ENCODE measurements around the gene TSTD2.
"Not testable (repeated sequence)": the region's sequence is repeated elsewhere in the genome, so short reads cannot be mapped to it uniquely, and the experiment has no call there.

The TSTD2 gene

GRCh38 chr9:97584778-97585177 lies 48.4 kb downstream of the TSTD2 start:
- DNase-seq: not testable (repeated sequence)

DNA sequence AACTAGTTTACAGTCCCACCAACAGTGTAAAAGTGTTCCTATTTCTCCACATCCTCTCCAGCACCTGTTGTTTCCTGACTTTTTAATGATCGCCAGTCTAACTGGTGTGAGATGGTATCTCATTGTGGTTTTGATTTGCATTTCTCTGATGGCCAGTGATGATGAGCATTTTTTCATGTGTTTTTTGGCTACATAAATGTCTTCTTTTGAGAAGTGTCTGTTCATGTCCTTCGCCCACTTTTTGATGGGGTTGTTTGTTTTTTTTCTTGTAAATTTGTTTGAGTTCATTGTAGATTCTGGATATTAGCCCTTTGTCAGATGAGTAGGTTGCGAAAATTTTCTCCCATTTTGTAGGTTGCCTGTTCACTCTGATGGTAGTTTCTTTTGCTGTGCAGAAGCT lies 51.6 kb downstream of the TSTD2 start:
- DNase-seq: not testable (repeated sequence)

DNA sequence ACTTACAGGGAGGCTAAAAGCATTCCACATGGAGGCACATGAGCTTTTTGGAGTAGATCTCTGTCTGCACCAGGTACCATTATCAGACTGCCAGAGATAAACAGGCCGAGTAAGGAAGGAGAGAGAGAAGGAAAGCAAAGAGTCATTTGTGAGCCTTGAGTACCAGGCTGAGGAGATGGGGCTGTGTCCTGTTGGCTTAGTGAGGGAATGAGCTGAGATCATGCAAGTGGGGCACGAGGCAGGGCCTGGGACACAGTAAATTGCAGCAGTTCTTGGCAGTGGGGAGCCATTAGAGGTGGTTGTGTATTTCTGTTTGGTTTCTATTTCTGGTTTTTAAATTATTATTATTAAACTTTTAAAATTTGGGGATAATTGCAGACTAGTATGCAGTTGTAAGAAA lies 53.3 kb downstream of the TSTD2 start:
- DNase-seq: no peak

GRCh38 chr9:97578846-97579245 lies 54.3 kb downstream of the TSTD2 start:
- no peak for DNase-seq

- no peak for DNase-seq
These were observed 56.1 kb downstream of the TSTD2 start for GRCh38 chr9:97577051-97577450.

GRCh38 chr9:97575673-97576200 lies 57.4 kb downstream of the TSTD2 start:
- no peak for DNase-seq

GRCh38 chr9:97574921-97575672 lies 58.1 kb downstream of the TSTD2 start:
- not testable (repeated sequence) for DNase-seq

GRCh38 chr9:97574101-97574571 lies 59.0 kb downstream of the TSTD2 start:
- not testable (repeated sequence) for DNase-seq

GRCh38 chr9:97573482-97574073 lies 59.6 kb downstream of the TSTD2 start:
- no peak for DNase-seq

DNA sequence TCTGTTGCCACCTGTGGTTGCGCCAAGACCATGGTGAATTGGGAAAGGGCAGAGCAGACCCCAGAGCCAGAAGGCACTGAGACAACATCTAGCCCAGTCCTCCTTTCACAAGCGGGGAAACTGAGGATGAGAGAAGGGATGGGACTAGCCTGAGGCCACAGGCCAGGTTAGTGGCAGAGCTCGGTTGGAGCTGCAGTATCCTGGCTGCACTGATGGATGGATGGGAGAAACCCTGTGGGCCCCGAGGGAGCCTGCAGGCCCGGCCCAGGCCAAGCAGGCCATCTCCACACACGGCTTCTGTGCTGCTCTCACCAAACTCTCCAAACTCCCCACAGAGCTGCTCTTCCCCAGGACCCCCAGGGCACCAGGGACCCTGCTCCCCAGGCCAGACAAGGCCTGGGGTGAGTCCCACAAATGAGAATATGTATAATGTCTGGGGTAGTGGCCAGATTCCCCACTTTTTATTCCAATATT lies 60.2 kb downstream of the TSTD2 start:
- DNase-seq: no peak

DNA sequence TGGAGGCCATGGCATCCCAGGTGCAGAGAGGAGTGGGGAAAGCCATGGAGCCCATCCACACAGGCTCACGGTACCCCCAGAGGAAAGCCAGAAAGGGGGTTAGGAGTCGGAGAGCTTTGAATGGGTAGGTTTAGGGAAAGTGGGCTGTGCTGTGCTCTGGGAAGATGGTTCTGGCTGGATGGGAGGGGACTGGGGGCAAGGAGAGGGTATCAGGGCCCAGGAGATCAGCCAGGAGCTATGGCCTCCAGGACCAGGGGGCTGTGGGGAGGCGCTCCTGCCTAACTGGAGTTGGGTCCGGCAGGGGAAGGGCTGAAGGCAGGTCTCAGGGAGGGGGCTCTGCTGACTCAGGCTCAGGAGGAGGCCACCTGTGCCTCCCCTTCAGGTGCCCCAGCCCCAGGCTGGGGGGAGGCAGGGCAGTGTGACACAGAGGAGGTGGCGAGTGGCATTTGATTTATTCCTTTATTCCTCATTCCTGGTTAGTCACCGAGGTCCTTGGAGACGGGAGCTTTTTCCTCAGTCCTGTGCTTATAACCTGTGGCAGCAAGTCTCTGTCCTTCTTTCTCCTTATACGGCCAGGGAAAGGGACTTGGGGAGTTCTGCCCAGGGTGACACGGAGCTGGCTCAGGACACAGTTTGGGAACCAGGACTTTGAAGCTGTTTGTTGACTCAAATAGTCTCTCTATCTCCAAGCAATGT lies 60.8 kb downstream of the TSTD2 start:
- no peak for DNase-seq

DNA sequence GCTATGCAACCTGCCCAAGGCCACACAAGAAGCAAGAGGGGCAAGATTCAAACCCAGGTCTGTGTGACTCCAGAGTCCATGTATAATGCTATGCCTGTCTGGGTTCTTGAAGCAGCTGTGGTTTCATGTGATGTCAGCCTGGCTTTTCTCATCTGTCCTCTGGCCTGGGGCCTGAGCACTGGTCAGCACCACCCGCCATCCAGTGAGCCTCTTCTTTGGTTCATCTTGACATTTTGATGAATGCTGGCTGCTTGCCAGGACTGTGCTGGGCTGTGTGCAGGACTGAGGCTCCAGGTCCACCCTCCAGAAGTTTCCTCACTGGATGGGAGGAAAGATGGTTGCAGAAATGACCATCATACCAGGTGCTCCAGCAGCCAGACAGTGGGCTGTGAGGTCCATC lies 61.5 kb downstream of the TSTD2 start:
- DNase-seq: no peak

GRCh38 chr9:97570899-97571298 lies 62.3 kb downstream of the TSTD2 start:
- DNase-seq: no peak

GRCh38 chr9:97568461-97569275 lies 64.5 kb downstream of the TSTD2 start:
- no peak for DNase-seq

DNA sequence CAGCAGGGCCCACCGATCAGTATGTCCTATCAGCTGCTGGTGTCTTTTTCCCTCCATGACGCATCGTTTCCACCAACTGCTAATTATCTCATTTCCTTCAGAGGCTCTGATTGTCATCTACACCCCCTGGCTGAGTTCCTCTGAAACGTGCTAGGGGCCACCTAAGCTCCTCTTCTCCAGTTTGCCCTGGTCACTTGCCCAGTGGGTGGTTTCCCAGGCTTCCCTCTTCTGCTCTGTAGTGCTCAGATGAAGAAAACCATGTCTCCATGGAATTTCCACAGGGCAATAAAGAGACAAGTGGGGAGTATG lies 65.3 kb downstream of the TSTD2 start:
- DNase-seq: no peak

GRCh38 chr9:97567182-97567893 lies 65.8 kb downstream of the TSTD2 start:
- DNase-seq: no peak

- DNase-seq: no peak
These were observed 67.9 kb downstream of the TSTD2 start for GRCh38 chr9:97565262-97565661.

GRCh38 chr9:97564291-97565175 lies 68.6 kb downstream of the TSTD2 start:
- DNase-seq: no peak

DNA sequence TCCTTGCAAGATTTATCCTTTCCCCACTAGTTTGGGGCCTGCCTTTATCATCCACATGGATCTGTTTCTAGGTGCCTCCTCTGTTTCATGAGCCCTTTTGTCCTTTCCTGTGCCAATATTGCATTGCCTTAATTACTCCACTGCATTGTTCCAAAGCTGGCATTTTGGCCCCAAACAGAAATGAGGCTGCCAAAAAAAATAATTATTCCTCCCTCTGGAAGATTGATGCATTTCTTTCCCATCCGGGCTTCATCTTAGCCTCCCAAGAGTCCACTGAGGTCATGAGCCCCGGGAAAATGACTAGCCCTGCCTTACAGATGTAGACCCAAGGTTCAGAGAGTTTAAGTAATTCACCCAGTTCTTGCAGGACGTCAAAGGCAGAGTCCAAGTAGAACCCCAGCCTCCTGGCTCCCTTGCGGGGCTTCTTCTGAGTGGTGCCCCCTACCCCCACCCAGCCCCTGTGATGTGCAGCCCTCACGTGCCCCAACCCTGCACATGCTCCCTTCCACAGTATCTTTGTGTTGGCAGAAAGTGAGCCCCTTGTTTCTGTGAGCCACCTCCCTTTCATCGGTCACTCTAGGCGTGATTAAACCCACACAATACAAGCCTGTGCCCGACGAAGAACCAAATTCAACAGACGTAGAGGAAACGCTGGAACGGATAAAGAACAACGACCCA lies 69.6 kb downstream of the TSTD2 start:
- DNase-seq: no peak

- no peak for DNase-seq
These were observed 70.6 kb downstream of the TSTD2 start for GRCh38 chr9:97562542-97562941.
